HG03521 (cell line): Measurements from ENCODE around the gene ZNF808.
"Not testable (repeated sequence)": the region's sequence is repeated elsewhere in the genome, so short reads cannot be mapped to it uniquely, and the experiment has no call there.

Experiments
- ATAC-seq: cut with Tn5 transposase; IDR thresholded peaks from one replicate; pipeline ENCODE4 v1.9.1; 2021; ENCODE audit warnings: mild to moderate bottlenecking, moderate library complexity; ENCODE audit not compliant: unreplicated experiment

ZNF808 gene

GRCh38 chr19:52592301-52592700, 64.8 kb downstream of the ZNF808 start:
- no peak for ATAC-seq

- ATAC-seq: not testable (repeated sequence)
Observed at GRCh38 chr19:52593441-52593840, 66.0 kb downstream of the ZNF808 start.

- ATAC-seq: no peak
Observed at GRCh38 chr19:52599241-52599640, 71.8 kb downstream of the ZNF808 start.

- ATAC-seq: peak; percentile 6
Observed at GRCh38 chr19:52600639-52601024, 73.2 kb downstream of the ZNF808 start.

GRCh38 chr19:52601025-52601973, 73.8 kb downstream of the ZNF808 start:
- ATAC-seq: peak; percentile 93

- ATAC-seq: not testable (repeated sequence)
Observed at GRCh38 chr19:52601974-52602366, 74.5 kb downstream of the ZNF808 start.

- ATAC-seq: no peak
Observed at GRCh38 chr19:52602941-52603340, 75.5 kb downstream of the ZNF808 start.

GRCh38 chr19:52603558-52604207, 76.2 kb downstream of the ZNF808 start:
- ATAC-seq: no peak
